Measurements from ENCODE around the gene PASD1. TPM values are rescaled to one million over a fixed set of nuclear protein-coding genes. Genes with fewer than 3 reads are reported as not detected.
"Not testable (repeated sequence)": the region's sequence is repeated elsewhere in the genome, so short reads cannot be mapped to it uniquely, and the experiment has no call there.

Gene PASD1
- total RNA-seq, 2 experiments from 2014 or later, result not detected

DNA sequence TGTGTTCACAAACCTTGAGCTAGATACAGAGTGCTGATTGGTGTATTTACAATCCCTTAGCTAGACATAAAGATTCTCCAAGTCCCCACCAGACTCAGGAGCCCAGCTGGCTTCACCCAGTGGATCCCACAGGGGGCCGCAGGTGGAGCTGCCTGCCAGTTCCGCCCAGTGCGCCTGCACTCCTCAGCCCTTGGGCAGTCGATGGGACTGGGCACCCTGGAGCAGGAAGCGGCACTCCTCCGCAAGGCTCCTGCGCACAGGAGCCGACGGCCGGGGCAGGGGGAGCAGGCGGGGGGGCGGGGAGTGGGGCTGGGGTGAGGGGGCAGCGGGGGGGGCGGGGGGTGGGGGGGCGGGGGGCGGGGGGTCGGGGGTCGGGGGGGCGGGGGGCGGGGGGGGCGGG, 990 bp upstream of the PASD1 start:
- H3K27me3 Mint-ChIP-seq; POLR2A ChIA-PET; ATAC-seq (ENCODE audit: low read depth); H3K27ac Mint-ChIP-seq; H3K9me3 Mint-ChIP-seq; H3K36me3 Mint-ChIP-seq; H3K4me1 Mint-ChIP-seq; H3K4me3 Mint-ChIP-seq; DNase-seq: not testable (repeated sequence)

DNA sequence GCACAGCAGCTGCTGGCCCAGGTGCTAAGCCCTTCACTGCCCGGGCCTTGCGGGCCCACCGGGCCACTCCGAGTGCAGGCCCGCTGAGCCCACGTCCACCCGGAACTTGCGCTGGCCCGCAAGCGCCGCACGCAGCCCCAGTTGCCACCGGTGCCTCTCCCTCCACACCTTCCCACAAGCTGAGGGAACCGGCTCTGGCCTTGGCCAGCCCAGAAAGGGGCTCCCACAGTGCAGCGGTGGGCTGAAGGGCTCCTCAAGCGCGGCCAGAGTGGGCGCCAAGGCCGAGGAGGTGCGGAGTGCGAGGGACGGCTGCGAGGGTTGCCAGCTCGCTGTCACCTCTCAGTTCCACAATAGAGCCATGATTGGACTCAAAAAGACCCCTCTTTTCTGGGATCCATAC, 472 bp upstream of the PASD1 start:
- H3K27me3 Mint-ChIP-seq; H3K4me3 Mint-ChIP-seq; ATAC-seq (ENCODE audit: low read depth); POLR2A ChIA-PET; DNase-seq; H3K4me1 Mint-ChIP-seq; H3K27ac Mint-ChIP-seq; H3K9me3 Mint-ChIP-seq; H3K36me3 Mint-ChIP-seq: not testable (repeated sequence)

- Mint-ChIP-seq H3K27me3 (peaks cover 2% of the 10 kb centered on the region), H3K9me3 (no peaks in the 10 kb centered on the region), H3K4me3 (no peak overlapping the region), H3K36me3 (no peaks in the 10 kb centered on the region), H3K27ac (no peak overlapping the region), H3K4me1 (no peaks in the 10 kb centered on the region)
- ATAC-seq (ENCODE audit: low read depth) (no peak), DNase-seq (no peak)
- POLR2A ChIA-PET, result no interaction called here
These were observed 560 bp downstream of the PASD1 start for GRCh38 chrX:151564035-151564434.

DNA sequence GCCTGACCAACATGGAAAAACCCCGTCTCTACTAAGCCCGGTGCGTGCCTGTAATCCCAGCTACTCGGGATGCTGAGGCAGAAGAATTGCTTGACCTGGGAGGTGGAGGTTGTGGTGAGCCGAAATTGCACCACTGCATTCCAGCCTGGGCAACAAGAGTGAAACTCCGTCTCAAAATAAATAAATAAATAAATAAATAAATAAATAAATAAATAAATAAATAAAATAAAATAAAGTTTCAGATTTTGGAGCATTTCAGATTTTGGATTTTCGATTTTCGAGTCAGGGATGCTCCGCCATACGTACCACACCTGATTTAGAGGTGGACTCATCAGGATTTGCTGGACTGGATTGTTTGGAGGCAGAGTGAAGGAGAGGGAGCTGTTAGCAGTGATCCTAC, 3.4 kb downstream of the PASD1 start:
- ATAC-seq (ENCODE audit: low read depth); H3K4me3 Mint-ChIP-seq; H3K27me3 Mint-ChIP-seq; H3K4me1 Mint-ChIP-seq; DNase-seq; H3K9me3 Mint-ChIP-seq; POLR2A ChIA-PET; H3K27ac Mint-ChIP-seq; H3K36me3 Mint-ChIP-seq: not testable (repeated sequence)

- H3K4me3 Mint-ChIP-seq, result no peak overlapping the region
- no peak overlapping the region for H3K27ac Mint-ChIP-seq
- H3K27me3 Mint-ChIP-seq, result peaks cover 7% of the 10 kb centered on the region
- DNase-seq (no peak), ATAC-seq (ENCODE audit: low read depth) (no peak)
- POLR2A ChIA-PET, result no interaction called here
- no peaks in the 10 kb centered on the region for H3K9me3 Mint-ChIP-seq
- no peaks in the 10 kb centered on the region for H3K36me3 Mint-ChIP-seq
- H3K4me1 Mint-ChIP-seq, result no peaks in the 10 kb centered on the region
These were observed 7.1 kb downstream of the PASD1 start for GRCh38 chrX:151570561-151570960.

DNA sequence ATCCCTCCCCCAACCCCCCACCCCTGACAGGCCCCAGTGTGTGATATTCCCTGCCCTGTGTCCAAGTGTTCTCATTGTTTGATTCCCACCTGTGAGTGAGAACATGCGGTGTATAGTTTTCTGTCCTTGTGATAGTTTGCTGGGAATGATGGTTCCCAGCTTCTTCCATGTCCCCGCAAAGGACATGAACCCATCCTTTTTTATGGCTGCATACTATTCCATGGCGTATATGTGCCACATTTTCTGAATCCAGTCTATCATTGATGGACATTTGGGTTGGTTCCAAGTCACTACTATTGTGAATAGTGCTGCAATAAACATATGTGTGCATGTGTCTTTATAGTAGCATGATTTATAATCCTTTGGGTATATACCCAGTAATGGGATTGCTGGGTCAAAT, 29.9 kb downstream of the PASD1 start:
- H3K4me3 Mint-ChIP-seq, result not testable (repeated sequence)

DNA sequence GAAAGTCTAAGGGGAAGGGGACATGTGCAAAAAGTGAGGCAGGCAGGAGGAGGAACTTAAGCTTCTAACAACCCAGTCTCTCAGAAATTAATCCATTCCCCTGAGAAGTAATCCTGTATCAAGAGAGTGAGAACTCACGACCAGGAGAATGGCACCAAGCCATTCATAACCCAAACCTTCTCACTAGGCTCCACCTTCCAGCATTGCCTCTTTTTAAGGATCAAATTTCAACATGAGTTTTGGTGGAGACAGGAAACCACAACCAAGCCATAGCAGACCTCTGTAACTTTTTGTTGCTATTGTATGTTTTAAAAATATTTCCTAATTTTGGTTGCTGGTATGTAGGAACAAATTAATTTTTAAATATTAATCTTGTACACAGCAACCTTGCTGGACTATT, 32.8 kb downstream of the PASD1 start:
- DNase-seq (no peak), ATAC-seq (ENCODE audit: low read depth) (no peak)
- Mint-ChIP-seq H3K4me1 (no peaks in the 10 kb centered on the region), H3K36me3 (no peaks in the 10 kb centered on the region), H3K4me3 (no peak overlapping the region), H3K27ac (no peak overlapping the region), H3K27me3 (peaks cover 4% of the 10 kb centered on the region), H3K9me3 (no peaks in the 10 kb centered on the region)
- POLR2A ChIA-PET, result no interaction called here

More for the DNA sequence above, 29.9 kb downstream of the PASD1 start:
- H3K36me3 Mint-ChIP-seq; ATAC-seq (ENCODE audit: low read depth); H3K27ac Mint-ChIP-seq; H3K27me3 Mint-ChIP-seq; DNase-seq; H3K4me1 Mint-ChIP-seq; H3K9me3 Mint-ChIP-seq; POLR2A ChIA-PET: not testable (repeated sequence)

- ATAC-seq (ENCODE audit: low read depth), result no peak
- Mint-ChIP-seq H3K4me1 (no peaks in the 10 kb centered on the region), H3K4me3 (no peak overlapping the region), H3K27me3 (no peaks in the 10 kb centered on the region), H3K9me3 (no peaks in the 10 kb centered on the region), H3K27ac (no peak overlapping the region), H3K36me3 (no peaks in the 10 kb centered on the region)
- POLR2A ChIA-PET, result no interaction called here
- no peak for DNase-seq
These were observed 41.5 kb downstream of the PASD1 start for GRCh38 chrX:151604931-151605330.

DNA sequence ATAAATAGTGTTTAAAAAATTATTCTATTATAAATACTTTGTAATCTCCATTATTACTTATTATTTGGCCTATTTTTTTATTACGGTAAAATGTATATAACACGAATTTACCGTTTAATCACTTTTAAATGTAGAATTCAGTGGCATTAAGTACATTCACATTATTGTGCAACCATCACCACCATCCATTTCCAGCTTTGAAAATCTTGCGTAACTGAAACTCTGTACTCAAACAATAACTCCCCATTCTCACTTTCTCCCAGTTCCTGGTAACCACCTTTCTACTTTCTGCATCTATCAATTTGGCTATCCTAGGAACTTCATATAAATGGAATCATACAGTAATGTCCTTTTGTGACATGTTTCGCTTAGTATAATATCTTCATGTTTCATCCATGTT, 45.7 kb downstream of the PASD1 start:
- H3K4me1 Mint-ChIP-seq, result no peaks in the 10 kb centered on the region
- no peak for DNase-seq
- no peak overlapping the region for H3K27ac Mint-ChIP-seq
- POLR2A ChIA-PET, result no interaction called here
- H3K36me3 Mint-ChIP-seq, result no peaks in the 10 kb centered on the region
- H3K9me3 Mint-ChIP-seq, result no peaks in the 10 kb centered on the region
- no peak for ATAC-seq (ENCODE audit: low read depth)
- no peak overlapping the region for H3K4me3 Mint-ChIP-seq
- H3K27me3 Mint-ChIP-seq, result no peaks in the 10 kb centered on the region

GRCh38 chrX:151621422-151621821, 57.9 kb downstream of the PASD1 start:
- no peak for DNase-seq
- no peak overlapping the region for H3K27ac Mint-ChIP-seq
- ATAC-seq (ENCODE audit: low read depth), result no peak
- H3K4me3 Mint-ChIP-seq, result no peak overlapping the region
- H3K36me3 Mint-ChIP-seq, result no peaks in the 10 kb centered on the region
- H3K4me1 Mint-ChIP-seq, result no peaks in the 10 kb centered on the region
- H3K27me3 Mint-ChIP-seq, result peaks cover 8% of the 10 kb centered on the region
- H3K9me3 Mint-ChIP-seq, result no peaks in the 10 kb centered on the region
- POLR2A ChIA-PET, result no interaction called here

GRCh38 chrX:151624677-151625076, 61.2 kb downstream of the PASD1 start:
- POLR2A ChIA-PET, result no interaction called here
- DNase-seq, result no peak
- Mint-ChIP-seq H3K36me3 (no peaks in the 10 kb centered on the region), H3K4me3 (no peak overlapping the region), H3K27ac (no peak overlapping the region), H3K4me1 (no peaks in the 10 kb centered on the region), H3K27me3 (peaks cover 8% of the 10 kb centered on the region), H3K9me3 (no peaks in the 10 kb centered on the region)
- ATAC-seq (ENCODE audit: low read depth), result no peak

DNA sequence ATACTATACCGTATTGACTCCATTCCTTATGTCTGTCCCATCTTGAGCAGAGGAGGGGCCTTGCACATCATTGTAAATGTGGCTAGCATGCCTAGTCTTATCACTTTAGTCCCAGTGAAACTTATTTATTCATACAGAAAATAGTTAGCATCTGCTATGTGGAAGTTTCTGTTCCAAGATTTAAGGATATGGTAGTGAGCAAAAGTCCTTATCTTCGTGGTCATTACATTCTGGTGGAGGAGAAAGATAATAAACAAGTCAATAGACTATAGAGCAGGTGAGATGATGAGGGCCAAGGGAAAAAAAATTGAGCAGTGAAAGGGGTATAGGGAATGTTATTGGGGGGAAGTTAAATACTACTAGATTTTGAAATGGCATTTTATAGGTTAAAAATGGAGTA, 68.3 kb downstream of the PASD1 start:
- H3K4me3 Mint-ChIP-seq, result no peak overlapping the region
- H3K4me1 Mint-ChIP-seq, result no peaks in the 10 kb centered on the region
- no peak for ATAC-seq (ENCODE audit: low read depth)
- H3K36me3 Mint-ChIP-seq, result no peaks in the 10 kb centered on the region
- H3K9me3 Mint-ChIP-seq, result no peaks in the 10 kb centered on the region
- no peak overlapping the region for H3K27ac Mint-ChIP-seq
- POLR2A ChIA-PET, result no interaction called here
- DNase-seq, result no peak
- H3K27me3 Mint-ChIP-seq, result peaks cover 2% of the 10 kb centered on the region

DNA sequence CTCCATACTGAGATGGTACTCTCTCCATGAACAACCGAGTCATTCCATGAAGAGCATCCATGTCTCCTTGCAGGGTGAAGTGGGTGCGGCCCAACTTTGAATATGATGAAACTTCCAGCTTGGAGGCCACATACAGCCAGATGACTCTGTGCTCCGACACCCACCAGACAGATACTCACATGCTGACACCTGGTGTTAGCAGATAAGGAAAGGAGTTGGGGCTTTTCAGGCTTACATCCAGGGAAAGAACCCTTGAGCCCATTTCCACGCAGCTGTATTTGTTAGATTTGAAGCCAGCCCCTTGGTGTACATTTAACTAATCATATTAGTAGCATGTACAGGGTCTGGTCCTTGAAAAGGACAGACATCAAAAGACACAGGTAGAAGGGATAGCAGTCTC, 69.7 kb downstream of the PASD1 start:
- H3K27me3 Mint-ChIP-seq, result peaks cover 2% of the 10 kb centered on the region
- H3K4me1 Mint-ChIP-seq, result no peaks in the 10 kb centered on the region
- ATAC-seq (ENCODE audit: low read depth) (no peak), DNase-seq (no peak)
- H3K27ac Mint-ChIP-seq, result no peak overlapping the region
- H3K9me3 Mint-ChIP-seq, result no peaks in the 10 kb centered on the region
- no peaks in the 10 kb centered on the region for H3K36me3 Mint-ChIP-seq
- POLR2A ChIA-PET, result no interaction called here
- no peak overlapping the region for H3K4me3 Mint-ChIP-seq

- no peak for DNase-seq
- no peaks in the 10 kb centered on the region for H3K9me3 Mint-ChIP-seq
- no peak overlapping the region for H3K27ac Mint-ChIP-seq
- no peak overlapping the region for H3K4me3 Mint-ChIP-seq
- ATAC-seq (ENCODE audit: low read depth), result no peak
- no peaks in the 10 kb centered on the region for H3K36me3 Mint-ChIP-seq
- H3K27me3 Mint-ChIP-seq, result peaks cover 2% of the 10 kb centered on the region
- H3K4me1 Mint-ChIP-seq, result no peaks in the 10 kb centered on the region
- POLR2A ChIA-PET, result no interaction called here
These were observed 71.5 kb downstream of the PASD1 start for GRCh38 chrX:151634937-151635336.

- Mint-ChIP-seq H3K9me3 (no peaks in the 10 kb centered on the region), H3K4me3 (no peak overlapping the region), H3K36me3 (no peaks in the 10 kb centered on the region), H3K4me1 (no peaks in the 10 kb centered on the region), H3K27ac (no peak overlapping the region), H3K27me3 (peaks cover 7% of the 10 kb centered on the region)
- no peak for DNase-seq
- POLR2A ChIA-PET, result no interaction called here
- no peak for ATAC-seq (ENCODE audit: low read depth)
These were observed 78.1 kb downstream of the PASD1 start for GRCh38 chrX:151641564-151641963.

Measured in activated naive CD8-positive, alpha-beta T cell treated with anti-CD3 and anti-CD28 coated beads, Interleukin-2, amount 10 ng/mL, durations not matched to agents 7 days and 5 days (primary cell).